Osteocyte (in vitro differentiated cells): ENCODE data around the gene C3. TPM values are rescaled to one million over a fixed set of nuclear protein-coding genes. Genes with fewer than 3 reads are reported as not detected.

Source experiments
- DNase-seq: peaks from one replicate; pipeline ENCODE4 v3.0.0; 2021; ENCODE audit warnings: mixed read lengths; ENCODE audit not compliant: unreplicated experiment; ENCODE audit errors: extremely low spot score
- H3K27ac Mint-ChIP-seq: one replicate; pipeline ENCODE4 v1.8.0; 2021; ENCODE audit warnings: mild to moderate bottlenecking, mixed read lengths; ENCODE audit not compliant: unreplicated experiment
- H3K27me3 Mint-ChIP-seq: one replicate; pipeline ENCODE4 v1.8.0; 2021; ENCODE audit warnings: mixed read lengths; ENCODE audit not compliant: unreplicated experiment
- H3K36me3 Mint-ChIP-seq: one replicate; pipeline ENCODE4 v1.8.0; 2021; ENCODE audit warnings: mixed read lengths; ENCODE audit not compliant: unreplicated experiment
- H3K4me1 Mint-ChIP-seq: one replicate; pipeline ENCODE4 v1.8.0; 2021; ENCODE audit warnings: mixed read lengths; ENCODE audit not compliant: unreplicated experiment
- H3K4me3 Mint-ChIP-seq: one replicate; pipeline ENCODE4 v1.8.0; 2021; ENCODE audit warnings: mild to moderate bottlenecking, moderate library complexity, mixed read lengths; ENCODE audit not compliant: unreplicated experiment
- H3K9me3 Mint-ChIP-seq: one replicate; pipeline ENCODE4 v1.8.0; 2021; ENCODE audit warnings: mixed read lengths; ENCODE audit not compliant: unreplicated experiment
- CTCF ChIP-seq: fragments of 200-600 bp; sonication (generic); IDR thresholded peaks from 2 replicates; pipeline ENCODE4 v1.5.0; 2021; ENCODE audit warnings: antibody characterized with exemption, mild to moderate bottlenecking, moderate library complexity
- total RNA-seq: library from RNA; stranded (reverse); gene quantifications from 2 replicates; pipeline ENCODE4 v1.2.1, GENCODE V29; 2021

The C3 gene
- total RNA-seq, 1 donor from 2014 or later = 0.56 TPM

GRCh38 chr19:6672693-6673290 lies 47.7 kb downstream of the C3 start:
- DNase-seq = no peak
- TF ChIP-seq CTCF = no peak
- peaks cover 12% of the 10 kb centered on the region for H3K4me1 Mint-ChIP-seq
- H3K27me3 Mint-ChIP-seq = no peaks in the 10 kb centered on the region
- H3K9me3 Mint-ChIP-seq = no peaks in the 10 kb centered on the region
- no peaks in the 10 kb centered on the region for H3K36me3 Mint-ChIP-seq
- no peak overlapping the region for H3K27ac Mint-ChIP-seq
- H3K4me3 Mint-ChIP-seq = no peak overlapping the region

- H3K27me3 Mint-ChIP-seq = no peaks in the 10 kb centered on the region
- no peak overlapping the region for H3K4me3 Mint-ChIP-seq
- DNase-seq = no peak
- H3K27ac Mint-ChIP-seq = no peak overlapping the region
- H3K36me3 Mint-ChIP-seq = no peaks in the 10 kb centered on the region
- H3K9me3 Mint-ChIP-seq = no peaks in the 10 kb centered on the region
- TF ChIP-seq CTCF = no peak
- H3K4me1 Mint-ChIP-seq = peaks cover 12% of the 10 kb centered on the region
These were observed 48.5 kb downstream of the C3 start for GRCh38 chr19:6671960-6672359.

- Mint-ChIP-seq H3K36me3 (no peaks in the 10 kb centered on the region), H3K27me3 (no peaks in the 10 kb centered on the region), H3K4me3 (no peak overlapping the region), H3K4me1 (no peaks in the 10 kb centered on the region), H3K9me3 (no peaks in the 10 kb centered on the region), H3K27ac (no peak overlapping the region)
- no peak for TF ChIP-seq CTCF
- no peak for DNase-seq
These were observed 51.8 kb downstream of the C3 start for GRCh38 chr19:6668691-6669090.

- Mint-ChIP-seq H3K9me3 (no peaks in the 10 kb centered on the region), H3K4me1 (no peaks in the 10 kb centered on the region), H3K4me3 (no peak overlapping the region), H3K36me3 (no peaks in the 10 kb centered on the region), H3K27me3 (no peaks in the 10 kb centered on the region), H3K27ac (no peak overlapping the region)
- TF ChIP-seq CTCF = no peak
- no peak for DNase-seq
These were observed 53.3 kb downstream of the C3 start for GRCh38 chr19:6667114-6667627.

GRCh38 chr19:6664916-6665315 lies 55.5 kb downstream of the C3 start:
- DNase-seq = no peak
- no peaks in the 10 kb centered on the region for H3K4me1 Mint-ChIP-seq
- no peaks in the 10 kb centered on the region for H3K9me3 Mint-ChIP-seq
- H3K4me3 Mint-ChIP-seq = no peak overlapping the region
- no peaks in the 10 kb centered on the region for H3K36me3 Mint-ChIP-seq
- no peak overlapping the region for H3K27ac Mint-ChIP-seq
- no peak for TF ChIP-seq CTCF
- no peaks in the 10 kb centered on the region for H3K27me3 Mint-ChIP-seq
